NCI-H2171 (cell line): ENCODE results near the gene SLC36A2.
"Not testable (repeated sequence)": the region's sequence is repeated elsewhere in the genome, so short reads cannot be mapped to it uniquely, and the experiment has no call there.

Experiments used
- DNase-seq: peaks from one replicate; lab custom pipeline; 2025; lab: John Stamatoyannopoulos, UW

The SLC36A2 gene

DNA sequence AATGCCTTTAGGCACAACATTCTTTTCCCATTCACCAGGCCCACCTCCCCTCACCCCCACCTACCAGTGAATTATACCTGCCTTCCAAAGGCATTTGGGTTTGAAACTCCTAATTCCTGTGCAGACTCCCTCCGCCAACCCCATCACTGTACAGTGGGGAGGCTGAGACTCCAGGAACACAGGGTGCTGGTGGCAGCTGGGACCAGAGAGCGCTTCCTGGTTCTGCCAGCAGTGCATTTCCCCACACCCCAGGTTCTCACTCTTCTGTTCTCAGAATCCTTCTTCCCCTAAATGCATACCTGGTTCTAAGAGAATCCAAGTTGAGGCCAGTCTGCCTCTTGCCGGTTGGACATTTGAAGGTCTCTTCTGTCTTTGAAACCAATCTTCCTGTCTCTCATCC is 21.1 kb downstream of the SLC36A2 start:
- no peak for DNase-seq

- DNase-seq: no peak
These were observed 26.9 kb downstream of the SLC36A2 start for GRCh38 chr5:151320481-151320880.

DNA sequence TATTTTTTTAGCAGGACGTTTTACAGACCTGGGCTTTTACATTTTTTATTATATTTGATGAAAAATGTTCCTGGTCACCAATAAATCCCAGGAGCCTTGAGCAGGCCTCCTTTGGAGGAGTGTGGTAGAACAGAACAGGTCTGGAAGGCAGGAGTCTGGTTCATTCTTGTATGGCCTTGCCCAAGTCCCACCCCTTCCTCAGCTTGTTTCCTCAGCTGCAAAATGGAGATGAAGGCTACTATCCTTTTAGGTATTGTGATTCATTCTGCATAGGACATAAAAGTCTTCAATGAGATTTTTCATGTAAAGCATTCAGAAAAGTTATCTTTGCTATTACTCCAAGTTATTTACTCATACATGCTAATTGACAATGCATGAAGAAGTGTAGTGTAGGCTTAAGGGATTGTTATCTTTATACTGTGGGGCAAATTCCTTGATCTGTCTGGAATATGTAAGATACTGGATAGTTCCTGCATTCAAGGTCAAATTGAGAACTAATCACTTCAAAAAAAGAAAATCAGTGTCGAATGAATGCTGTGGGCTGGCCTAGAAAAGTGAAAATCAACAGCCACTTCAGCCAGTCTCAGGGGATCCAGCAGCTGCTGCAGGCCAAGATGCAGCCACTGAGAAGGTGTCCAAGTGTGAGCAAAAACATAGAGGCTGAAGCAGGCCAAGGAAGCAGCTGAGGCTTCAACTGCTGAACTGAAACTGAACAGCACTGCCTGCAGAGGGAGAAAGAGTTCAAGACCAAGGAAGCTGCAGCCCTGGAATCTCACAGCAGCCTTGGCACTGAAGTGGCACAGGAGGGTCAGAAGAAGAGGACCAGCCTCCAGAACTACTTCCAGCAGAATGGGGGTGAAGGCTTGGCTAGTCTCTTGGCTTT is 28.3 kb downstream of the SLC36A2 start:
- DNase-seq: no peak

GRCh38 chr5:151317871-151318270 is 29.5 kb downstream of the SLC36A2 start:
- no peak for DNase-seq

DNA sequence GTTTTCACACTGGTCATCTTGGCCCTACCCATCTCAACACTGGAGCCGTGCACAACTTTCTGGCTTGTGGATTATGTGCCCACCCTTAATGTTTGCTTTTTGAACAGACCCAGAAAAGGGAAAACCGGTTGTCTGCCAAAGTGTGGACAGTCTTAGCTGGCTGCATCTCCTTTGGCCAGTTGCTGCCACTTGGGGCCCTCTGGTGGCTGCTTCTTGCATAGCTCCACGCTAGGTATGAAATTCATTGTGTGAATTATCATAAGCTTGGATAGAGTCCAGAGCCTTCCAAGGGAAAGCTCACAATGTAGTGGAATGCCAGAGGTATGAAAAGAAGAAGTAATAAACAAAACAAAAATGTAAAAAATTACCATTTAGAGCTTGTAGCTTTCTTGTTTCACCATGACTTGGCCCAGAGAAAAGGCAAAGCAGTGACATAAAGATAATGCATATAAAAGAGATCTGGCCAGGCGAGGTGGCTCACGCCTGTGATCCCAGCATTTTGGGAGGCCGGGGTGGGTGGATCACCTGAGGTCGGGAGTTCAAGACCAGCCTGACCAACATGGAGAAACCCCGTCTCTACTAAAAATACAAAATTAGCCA is 31.3 kb downstream of the SLC36A2 start:
- no peak for DNase-seq

- no peak for DNase-seq
These were observed 34.0 kb downstream of the SLC36A2 start for GRCh38 chr5:151313357-151313756.

- no peak for DNase-seq
These were observed 34.5 kb downstream of the SLC36A2 start for GRCh38 chr5:151312756-151313324.

DNA sequence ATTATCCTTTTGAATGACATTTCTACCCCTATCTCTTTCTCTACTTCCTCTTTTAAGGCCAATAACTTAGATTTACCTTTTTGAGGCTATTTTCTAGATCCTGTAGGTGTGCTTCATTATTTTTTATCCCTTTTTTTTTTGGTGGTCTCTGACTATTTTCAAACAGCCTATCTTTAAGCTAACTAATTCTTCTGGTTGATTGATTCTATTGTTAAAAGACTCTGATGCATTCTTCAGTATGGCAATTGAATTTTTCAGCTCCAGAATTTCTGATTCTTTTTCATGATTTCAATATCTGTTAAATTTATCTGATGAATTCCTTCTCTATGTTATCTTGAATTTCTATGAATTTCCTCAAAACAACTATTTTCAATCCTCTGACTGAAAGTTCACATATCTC is 36.4 kb downstream of the SLC36A2 start:
- DNase-seq: no peak

- DNase-seq: not testable (repeated sequence)
These were observed 37.5 kb downstream of the SLC36A2 start for GRCh38 chr5:151309821-151310220.

DNA sequence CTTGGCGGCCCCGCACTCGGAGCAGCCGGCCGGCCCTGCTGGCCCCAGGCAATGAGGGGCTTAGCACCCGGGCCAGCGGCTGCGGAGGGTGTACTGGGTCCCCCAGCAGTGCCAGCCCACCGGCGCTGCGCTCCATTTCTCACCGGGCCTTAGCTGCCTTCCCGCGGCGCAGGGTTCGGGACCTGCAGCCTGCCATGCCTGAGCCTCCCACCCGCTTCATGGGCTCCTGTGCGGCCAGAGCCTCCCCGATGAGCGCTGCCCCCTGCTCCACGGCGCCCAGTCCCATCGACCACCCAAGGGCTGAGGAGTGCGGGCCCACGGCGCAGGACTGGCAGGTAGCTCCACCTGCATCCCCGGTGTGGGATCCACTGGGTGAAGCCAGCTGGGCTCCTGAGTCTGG is 38.1 kb downstream of the SLC36A2 start:
- DNase-seq: not testable (repeated sequence)

DNA sequence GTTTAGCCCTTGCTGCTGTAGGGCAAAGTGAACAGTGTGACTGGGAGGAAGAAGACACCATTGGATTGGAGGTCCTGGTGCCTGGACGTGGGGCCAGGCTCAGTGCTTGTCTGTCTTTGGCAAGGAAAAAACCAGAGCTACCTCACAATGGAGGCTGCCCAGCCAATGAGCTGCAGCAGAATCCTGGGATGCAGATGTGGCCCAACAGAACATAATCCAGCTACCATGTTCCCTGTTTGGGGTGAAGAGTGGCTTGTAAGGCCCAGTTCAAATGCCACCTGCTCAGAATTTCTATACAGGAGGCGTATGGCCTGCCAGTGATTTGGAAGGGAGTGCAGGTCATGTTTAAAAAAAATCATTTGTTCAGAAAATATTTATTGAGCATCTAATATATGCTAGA is 43.7 kb downstream of the SLC36A2 start, which contains the start of gene SLC36A3:
SLC36A3 (minus strand) TSS at position 101 of the 400 bp plus-strand sequence. CDS start 412 bp downstream, outside the sequence.
- DNase-seq: no peak

- DNase-seq: no peak
These were observed 49.1 kb downstream of the SLC36A2 start for GRCh38 chr5:151298063-151298855.

DNA sequence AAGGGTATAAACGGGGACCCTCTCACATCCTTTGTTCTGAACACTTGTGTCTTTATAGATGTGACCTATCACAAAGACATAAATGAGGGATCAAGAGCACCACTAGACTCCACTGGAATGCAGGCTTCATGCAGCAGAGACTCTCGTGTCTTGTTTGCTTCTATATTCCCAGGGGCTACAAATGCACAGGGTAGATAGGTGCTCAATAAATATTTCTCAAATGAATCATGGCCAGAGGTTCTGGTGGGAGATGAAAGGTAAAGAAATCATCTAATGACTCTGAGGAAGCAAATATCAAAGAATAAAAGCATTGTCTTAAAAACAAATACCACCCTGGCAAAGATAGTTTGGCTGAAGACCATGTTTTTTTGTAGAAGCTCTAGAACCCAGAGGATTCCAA is 50.4 kb downstream of the SLC36A2 start:
- no peak for DNase-seq

DNA sequence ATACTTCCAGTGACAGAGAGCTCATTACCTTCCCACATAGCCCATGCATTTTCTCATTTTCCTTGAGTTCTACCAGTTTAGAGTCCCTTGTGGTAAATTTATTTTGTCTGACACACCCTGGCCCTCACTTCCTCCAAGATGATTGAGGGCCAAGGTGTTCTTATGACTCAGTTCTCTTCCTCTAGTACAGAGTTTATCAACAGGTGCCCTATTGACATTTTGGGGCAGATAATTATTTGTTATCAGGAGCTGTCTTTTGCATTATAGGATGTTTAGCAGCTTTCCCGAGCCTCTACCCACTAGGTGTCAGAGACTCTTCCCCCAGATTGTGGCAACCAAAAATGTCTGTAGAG is 50.9 kb downstream of the SLC36A2 start:
- no peak for DNase-seq

GRCh38 chr5:151295791-151296477 is 51.4 kb downstream of the SLC36A2 start:
- no peak for DNase-seq

GRCh38 chr5:151295138-151295537 is 52.2 kb downstream of the SLC36A2 start:
- no peak for DNase-seq

DNA sequence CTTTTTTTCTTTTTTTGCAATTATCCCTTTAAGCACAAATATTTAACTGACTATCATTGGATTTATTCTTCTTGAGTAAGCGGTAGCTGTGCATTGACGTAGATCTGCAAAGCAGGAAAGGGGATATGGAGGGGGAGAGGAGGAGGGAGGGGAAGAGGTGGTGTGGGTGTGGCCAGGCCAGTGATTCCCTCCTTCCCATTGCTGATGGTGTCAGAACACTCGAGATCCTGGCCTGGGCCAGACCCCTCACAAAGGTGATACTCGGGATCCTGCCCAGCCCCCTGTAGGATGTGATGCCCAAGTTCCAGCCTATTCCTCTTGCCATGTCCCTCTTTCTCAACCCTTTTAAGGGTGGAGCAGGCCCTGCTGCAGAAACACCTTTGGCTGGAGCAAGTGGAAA is 53.7 kb downstream of the SLC36A2 start:
- DNase-seq: no peak

DNA sequence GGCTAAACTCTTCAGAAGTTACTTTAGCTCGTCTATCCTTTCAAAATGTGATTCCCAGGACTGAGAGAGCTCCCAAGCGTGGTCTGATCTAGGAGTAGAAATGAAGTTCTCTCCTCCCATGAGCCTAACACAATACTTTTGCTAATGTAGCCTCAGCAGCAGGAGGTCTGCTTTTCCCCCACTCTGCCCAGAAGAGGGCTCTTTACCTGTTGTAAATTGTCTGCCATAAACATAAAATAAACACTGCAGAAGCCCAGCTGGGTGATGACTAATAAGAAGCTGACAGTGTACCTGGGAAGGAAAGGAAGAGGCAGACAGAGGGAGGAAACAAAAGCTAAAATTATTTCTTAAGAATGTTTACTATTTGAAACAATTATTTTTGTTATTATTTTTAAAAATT is 59.2 kb downstream of the SLC36A2 start:
- DNase-seq: no peak

GRCh38 chr5:151286246-151286645 is 61.1 kb downstream of the SLC36A2 start:
- no peak for DNase-seq

DNA sequence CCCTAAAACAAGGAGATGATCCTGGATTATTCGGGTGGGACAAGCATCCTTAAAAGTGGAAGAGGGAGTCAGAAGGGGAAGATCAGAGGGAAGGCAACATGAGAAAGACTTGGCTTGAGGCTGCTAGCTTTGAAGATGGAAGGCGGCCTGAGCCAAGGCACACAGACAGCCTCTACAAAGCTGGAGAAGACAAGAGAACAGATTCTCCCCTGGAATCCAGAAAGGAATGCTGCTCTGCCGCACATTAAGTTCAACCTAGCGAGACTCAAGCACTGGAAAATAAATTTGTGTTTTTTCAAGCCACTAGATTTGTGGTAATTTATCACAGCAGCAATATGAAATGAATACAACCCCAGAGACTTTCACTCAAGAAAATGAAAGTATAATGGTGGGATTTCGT is 61.7 kb downstream of the SLC36A2 start:
- DNase-seq: no peak

DNA sequence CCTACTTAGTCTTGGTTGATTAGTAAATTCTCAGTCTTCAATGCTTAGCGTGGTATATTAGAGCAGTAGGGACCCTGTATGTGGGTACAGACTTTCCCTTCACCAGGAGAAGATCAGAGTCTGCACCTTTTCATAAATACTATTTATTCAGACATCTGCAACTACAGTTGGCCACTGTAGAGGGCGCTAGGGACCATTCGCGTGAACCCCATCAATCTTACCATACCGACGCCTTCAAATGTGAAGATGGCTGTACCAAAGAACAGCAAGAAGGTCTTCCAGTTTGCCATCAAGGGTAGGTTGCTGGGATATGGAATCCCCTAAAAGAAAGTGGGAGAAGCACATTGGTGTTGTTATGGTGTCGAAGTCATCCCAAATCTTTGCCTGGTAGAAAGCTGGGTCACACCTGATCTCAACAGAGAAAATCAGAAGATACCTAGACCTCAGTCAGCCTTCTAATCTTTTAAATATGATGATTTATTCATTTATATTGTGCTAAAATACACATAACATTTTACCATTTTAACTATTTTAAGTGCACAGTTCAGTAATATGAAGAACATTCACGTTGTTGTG is 62.9 kb downstream of the SLC36A2 start:
- no peak for DNase-seq
